ENCODE measurements around the gene PILRB.

DNA sequence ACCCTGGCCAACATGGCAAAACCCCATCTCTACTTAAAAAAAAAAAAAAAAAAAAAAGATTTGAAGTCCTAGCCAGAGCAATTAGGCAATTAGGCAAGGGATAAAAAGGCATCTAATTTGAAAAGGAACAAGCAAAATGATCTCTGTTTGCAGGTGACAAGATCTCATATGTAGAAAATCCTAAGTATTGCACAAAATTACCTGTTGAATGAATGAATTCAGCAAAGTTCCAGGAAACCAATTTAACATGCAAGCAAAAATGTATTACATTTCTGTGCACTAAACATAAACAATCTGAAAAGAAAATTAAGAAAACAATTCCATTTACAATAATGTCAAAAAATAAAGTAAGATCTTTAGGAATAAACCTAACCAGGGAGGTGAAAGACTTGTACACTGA is 5.2 kb downstream of the PILRB start:
- TF ChIP-seq, protein P1, sequence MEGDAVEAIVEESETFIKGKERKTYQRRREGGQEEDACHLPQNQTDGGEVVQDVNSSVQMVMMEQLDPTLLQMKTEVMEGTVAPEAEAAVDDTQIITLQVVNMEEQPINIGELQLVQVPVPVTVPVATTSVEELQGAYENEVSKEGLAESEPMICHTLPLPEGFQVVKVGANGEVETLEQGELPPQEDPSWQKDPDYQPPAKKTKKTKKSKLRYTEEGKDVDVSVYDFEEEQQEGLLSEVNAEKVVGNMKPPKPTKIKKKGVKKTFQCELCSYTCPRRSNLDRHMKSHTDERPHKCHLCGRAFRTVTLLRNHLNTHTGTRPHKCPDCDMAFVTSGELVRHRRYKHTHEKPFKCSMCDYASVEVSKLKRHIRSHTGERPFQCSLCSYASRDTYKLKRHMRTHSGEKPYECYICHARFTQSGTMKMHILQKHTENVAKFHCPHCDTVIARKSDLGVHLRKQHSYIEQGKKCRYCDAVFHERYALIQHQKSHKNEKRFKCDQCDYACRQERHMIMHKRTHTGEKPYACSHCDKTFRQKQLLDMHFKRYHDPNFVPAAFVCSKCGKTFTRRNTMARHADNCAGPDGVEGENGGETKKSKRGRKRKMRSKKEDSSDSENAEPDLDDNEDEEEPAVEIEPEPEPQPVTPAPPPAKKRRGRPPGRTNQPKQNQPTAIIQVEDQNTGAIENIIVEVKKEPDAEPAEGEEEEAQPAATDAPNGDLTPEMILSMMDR (IDR thresholded peaks at IDR 0.05), result no peak
- no peak for TF ChIP-seq POLR2A (IDR thresholded peaks at IDR 0.05)

Measured in adrenal gland (tissue), 5 donors.